HL-60 (cell line): ENCODE data around the gene CCDC159.

Experiments used
- DNase-seq, 2 experiments: peaks; one replicate each; pipeline ENCODE4 v3.0.0-alpha.2; 2010 to 2020; ENCODE audit warnings: low read depth in 1 of 2, low spot score in 1 of 2
- H3K27ac ChIP-seq: fragments of 250-450 bp; sonication (Bioruptor Pico); replicated peaks from 2 replicates; pipeline ENCODE4 v1.5.1; 2020; ENCODE audit warnings: mild to moderate bottlenecking, moderate library complexity
- H3K27me3 ChIP-seq: fragments of 250-450 bp; sonication (Bioruptor Pico); 2 replicates; pipeline ENCODE4 v1.5.1; 2021; ENCODE audit warnings: mild to moderate bottlenecking, moderate library complexity; ENCODE audit not compliant: insufficient read depth, poor library complexity, severe bottlenecking
- H3K4me3 ChIP-seq: replicated peaks from 2 replicates; pipeline ENCODE4 v1.5.1; 2011; ENCODE audit warnings: mild to moderate bottlenecking, control low read depth, low read length; ENCODE audit not compliant: insufficient read depth
- GABPA ChIP-seq: IDR thresholded peaks from 2 replicates; pipeline ENCODE4 v1.6.1; 2012; ENCODE audit warnings: low read depth
- POLR2AphosphoS5 ChIP-seq: IDR thresholded peaks from 2 replicates; pipeline ENCODE4 v1.6.1; 2012; ENCODE audit warnings: low read depth
- SPI1 ChIP-seq: IDR thresholded peaks from 2 replicates; pipeline ENCODE4 v1.6.1; 2012; ENCODE audit warnings: low read depth, mild to moderate bottlenecking, borderline replicate concordance
- long read RNA-seq: library from polyadenylated mRNA; unstranded; transcript quantifications from one replicate; pipeline ENCODE4 v2.0.0, GENCODE V29; 2020
- TF ChIP-seq, protein P1 (sequence below): IDR thresholded peaks from 2 replicates; pipeline ENCODE4 v1.6.1; 2012; ENCODE audit warnings: low read depth; ENCODE audit not compliant: insufficient replicate concordance
- TF ChIP-seq, protein P2 (sequence below): IDR thresholded peaks from one replicate; pipeline ENCODE4 v1.5.1; 2011; ENCODE audit warnings: low read length, control low read depth, inconsistent platforms; ENCODE audit not compliant: insufficient read depth

Gene CCDC159, protein sequence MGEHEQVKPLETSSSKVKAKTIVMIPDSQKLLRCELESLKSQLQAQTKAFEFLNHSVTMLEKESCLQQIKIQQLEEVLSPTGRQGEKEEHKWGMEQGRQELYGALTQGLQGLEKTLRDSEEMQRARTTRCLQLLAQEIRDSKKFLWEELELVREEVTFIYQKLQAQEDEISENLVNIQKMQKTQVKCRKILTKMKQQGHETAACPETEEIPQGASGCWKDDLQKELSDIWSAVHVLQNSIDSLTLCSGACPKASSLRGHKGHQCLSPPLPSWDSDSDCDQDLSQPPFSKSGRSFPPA
- long read RNA-seq, partial matches to known transcripts: 3 of 19 reads
- long read RNA-seq, other reads (novel, unspliced or antisense): 14 of 19 reads

DNA sequence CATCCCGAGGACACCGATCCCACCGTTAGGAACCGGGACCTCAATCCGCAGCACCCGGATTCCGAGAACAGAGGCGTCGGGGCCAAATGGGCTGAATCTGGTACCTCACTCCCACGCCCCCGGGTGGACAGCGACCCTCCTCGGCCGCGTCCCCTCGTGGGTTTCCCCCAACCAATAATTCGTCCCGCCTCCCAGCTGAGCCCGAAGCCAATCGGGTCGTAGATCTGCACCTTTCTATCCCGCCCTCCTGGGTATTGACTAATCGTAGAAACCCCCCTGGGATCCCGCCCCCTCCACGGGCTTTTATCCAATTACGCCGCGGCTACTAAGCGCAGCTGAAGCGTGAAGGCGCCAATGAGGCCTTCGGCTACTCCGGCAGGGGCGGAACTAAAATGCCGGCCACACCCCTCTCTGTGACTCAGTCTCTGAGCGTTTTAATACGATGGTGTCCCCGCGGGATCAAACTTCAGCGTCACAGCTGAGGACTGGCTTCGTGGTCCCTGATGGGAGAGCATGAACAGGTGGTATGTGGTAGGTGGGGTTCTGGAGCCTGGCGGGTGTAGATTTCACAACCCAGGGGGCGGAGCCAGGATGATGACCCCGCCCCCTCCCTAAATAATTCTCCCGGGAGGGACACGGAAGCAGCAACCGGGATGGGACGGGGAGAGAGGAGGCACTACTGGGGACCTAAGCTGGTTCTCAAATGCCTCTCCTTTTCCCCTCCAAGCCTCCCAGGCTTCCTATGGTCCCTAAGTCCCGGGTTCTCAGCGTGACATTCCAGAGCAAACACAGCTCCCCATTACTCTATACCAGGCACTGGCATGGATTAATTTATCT is at the start of gene CCDC159, which contains the start of gene TMEM205:
TSS of gene CCDC159 (plus strand) at position 416 of the 837 bp plus-strand sequence. CDS start at position 504, 88 bp downstream.
TSS of gene TMEM205 (minus strand) at position 165 of the 837 bp plus-strand sequence. CDS start 649 bp downstream, outside the sequence.
- H3K4me3 ChIP-seq: peak within 1 kb of the TSS; percentile 80
- peak within 1 kb of the TSS; percentile 68 for H3K27ac ChIP-seq
- no peaks in the 10 kb centered on the region for H3K27me3 ChIP-seq
- TF ChIP-seq, protein P1, sequence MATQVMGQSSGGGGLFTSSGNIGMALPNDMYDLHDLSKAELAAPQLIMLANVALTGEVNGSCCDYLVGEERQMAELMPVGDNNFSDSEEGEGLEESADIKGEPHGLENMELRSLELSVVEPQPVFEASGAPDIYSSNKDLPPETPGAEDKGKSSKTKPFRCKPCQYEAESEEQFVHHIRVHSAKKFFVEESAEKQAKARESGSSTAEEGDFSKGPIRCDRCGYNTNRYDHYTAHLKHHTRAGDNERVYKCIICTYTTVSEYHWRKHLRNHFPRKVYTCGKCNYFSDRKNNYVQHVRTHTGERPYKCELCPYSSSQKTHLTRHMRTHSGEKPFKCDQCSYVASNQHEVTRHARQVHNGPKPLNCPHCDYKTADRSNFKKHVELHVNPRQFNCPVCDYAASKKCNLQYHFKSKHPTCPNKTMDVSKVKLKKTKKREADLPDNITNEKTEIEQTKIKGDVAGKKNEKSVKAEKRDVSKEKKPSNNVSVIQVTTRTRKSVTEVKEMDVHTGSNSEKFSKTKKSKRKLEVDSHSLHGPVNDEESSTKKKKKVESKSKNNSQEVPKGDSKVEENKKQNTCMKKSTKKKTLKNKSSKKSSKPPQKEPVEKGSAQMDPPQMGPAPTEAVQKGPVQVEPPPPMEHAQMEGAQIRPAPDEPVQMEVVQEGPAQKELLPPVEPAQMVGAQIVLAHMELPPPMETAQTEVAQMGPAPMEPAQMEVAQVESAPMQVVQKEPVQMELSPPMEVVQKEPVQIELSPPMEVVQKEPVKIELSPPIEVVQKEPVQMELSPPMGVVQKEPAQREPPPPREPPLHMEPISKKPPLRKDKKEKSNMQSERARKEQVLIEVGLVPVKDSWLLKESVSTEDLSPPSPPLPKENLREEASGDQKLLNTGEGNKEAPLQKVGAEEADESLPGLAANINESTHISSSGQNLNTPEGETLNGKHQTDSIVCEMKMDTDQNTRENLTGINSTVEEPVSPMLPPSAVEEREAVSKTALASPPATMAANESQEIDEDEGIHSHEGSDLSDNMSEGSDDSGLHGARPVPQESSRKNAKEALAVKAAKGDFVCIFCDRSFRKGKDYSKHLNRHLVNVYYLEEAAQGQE: peak; percentile 36
- no peak; the same call in none of the 2 replicates for TF ChIP-seq POLR2AphosphoS5
- 0 out of 2 replicates have a peak, but pooled peaks have one; percentile 12 for TF ChIP-seq GABPA
- peak; percentile 39; the same call in 1 of the 2 replicates for TF ChIP-seq SPI1
- TF ChIP-seq, protein P2, sequence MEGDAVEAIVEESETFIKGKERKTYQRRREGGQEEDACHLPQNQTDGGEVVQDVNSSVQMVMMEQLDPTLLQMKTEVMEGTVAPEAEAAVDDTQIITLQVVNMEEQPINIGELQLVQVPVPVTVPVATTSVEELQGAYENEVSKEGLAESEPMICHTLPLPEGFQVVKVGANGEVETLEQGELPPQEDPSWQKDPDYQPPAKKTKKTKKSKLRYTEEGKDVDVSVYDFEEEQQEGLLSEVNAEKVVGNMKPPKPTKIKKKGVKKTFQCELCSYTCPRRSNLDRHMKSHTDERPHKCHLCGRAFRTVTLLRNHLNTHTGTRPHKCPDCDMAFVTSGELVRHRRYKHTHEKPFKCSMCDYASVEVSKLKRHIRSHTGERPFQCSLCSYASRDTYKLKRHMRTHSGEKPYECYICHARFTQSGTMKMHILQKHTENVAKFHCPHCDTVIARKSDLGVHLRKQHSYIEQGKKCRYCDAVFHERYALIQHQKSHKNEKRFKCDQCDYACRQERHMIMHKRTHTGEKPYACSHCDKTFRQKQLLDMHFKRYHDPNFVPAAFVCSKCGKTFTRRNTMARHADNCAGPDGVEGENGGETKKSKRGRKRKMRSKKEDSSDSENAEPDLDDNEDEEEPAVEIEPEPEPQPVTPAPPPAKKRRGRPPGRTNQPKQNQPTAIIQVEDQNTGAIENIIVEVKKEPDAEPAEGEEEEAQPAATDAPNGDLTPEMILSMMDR: no peak
- peak; percentile 98 to 99 for DNase-seq

DNA sequence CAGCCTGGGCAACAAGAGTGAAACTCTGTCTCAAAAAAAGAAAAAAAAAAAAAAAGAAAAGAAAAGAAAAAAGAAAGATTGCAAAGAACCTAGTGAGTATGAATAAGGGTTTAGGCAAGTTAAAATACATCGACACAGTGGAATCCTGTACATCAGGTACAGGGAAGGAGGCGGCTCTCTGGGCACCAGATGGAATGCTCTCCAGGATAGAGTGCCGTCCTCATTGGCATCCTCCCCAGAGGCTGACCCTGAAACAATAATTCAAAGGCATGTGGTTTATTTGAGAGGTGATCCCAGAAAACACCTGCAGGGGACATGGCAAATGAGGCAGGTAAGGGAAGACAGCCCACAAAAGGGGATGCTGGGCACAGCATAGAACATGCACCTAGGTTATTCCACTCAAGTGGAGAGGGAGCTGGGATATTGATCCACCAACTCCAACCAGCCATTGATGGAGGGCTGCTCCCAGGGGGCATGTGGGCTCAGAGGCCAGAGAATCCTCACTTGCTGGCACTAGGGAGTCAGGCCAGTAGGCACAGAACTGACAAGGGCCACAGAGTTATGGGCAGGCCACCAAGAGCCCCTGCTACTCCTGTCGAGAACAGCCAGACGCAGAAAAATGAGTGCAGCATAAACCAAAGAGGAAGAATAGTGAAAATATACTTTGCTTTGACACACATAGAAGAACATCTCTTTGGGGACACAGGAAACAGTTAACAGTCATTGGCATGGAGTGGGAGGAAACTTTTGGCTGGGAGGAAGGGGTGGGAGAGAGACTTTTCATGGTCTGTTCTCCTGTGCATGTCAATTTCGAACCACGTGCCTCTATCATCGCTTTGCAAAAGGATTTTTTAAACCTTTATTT is 46.1 kb upstream of the CCDC159 start:
- DNase-seq: no peak
- no peak overlapping the region for H3K27ac ChIP-seq
- H3K27me3 ChIP-seq: no peaks in the 10 kb centered on the region
- no peak overlapping the region for H3K4me3 ChIP-seq
- TF ChIP-seq, protein P1: no peak
- no peak for TF ChIP-seq GABPA
- no peak for TF ChIP-seq POLR2AphosphoS5
- TF ChIP-seq, protein P2: no peak
- no peak for TF ChIP-seq SPI1

DNA sequence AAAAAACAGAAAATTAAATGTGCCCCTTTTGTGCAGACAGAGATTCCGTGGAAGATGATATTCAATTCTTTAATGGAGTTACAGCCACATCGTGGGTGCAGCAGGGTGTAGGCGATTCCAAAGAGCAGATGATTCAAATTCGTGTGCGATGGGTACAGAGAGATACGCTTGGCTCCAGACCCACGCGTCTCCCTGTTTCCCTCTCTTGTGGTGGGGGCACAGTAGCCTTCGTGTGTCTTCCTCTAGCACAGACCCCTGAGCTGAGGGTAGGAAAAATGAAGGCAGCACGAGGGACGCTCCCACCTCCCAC is 45.6 kb upstream of the CCDC159 start:
- TF ChIP-seq GABPA: no peak
- TF ChIP-seq POLR2AphosphoS5: no peak
- TF ChIP-seq, protein P1: no peak
- TF ChIP-seq, protein P2: no peak
- H3K27me3 ChIP-seq: no peaks in the 10 kb centered on the region
- DNase-seq: no peak
- no peak overlapping the region for H3K4me3 ChIP-seq
- no peak overlapping the region for H3K27ac ChIP-seq
